Naive thymus-derived CD8-positive, alpha-beta T cell (primary cell): ENCODE data around the gene CDC42BPA. TPM values are rescaled to one million over a fixed set of nuclear protein-coding genes. Genes with fewer than 3 reads are reported as not detected.

Experiments used
- ATAC-seq, 2 donors: fragments of 150-1000 bp; cut with Tn5 transposase in 1 of 2; sonication (Bioruptor Pico), chemical (Tn5 transposase) in 1 of 2; 1 replicate in 1 of 2; 2 replicates in 1 of 2; pipeline ENCODE4 v1.10.0; 2021; ENCODE audit warnings: mild to moderate bottlenecking in 2 of 2, moderate library complexity in 2 of 2
- POLR2A ChIA-PET: fragments of 350-600 bp; sonication (Branson Sonifier 250); formaldehyde crosslinking; loops from one replicate; lab custom pipeline; 2021; ENCODE audit warnings: antibody characterized with exemption; lab: Charles Lee
- DNase-seq, 10 donors: peaks; one replicate each; pipeline versions ENCODE4 v3.0.0 to v3.0.0-alpha.2; 2020 to 2022
- H3K27ac Mint-ChIP-seq, 10 donors: one replicate each; pipeline ENCODE4 v1.8.0; 2020 to 2022; ENCODE audit warnings: mild to moderate bottlenecking in 10 of 10, mixed read lengths in 10 of 10, moderate library complexity in 4 of 10, inconsistent platforms in 1 of 10
- H3K27me3 Mint-ChIP-seq, 5 donors: one replicate each; pipeline ENCODE4 v1.8.0; 2021 to 2022; ENCODE audit warnings: mixed read lengths in 5 of 5
- H3K36me3 Mint-ChIP-seq, 3 donors: one replicate each; pipeline ENCODE4 v1.8.0; 2020 to 2022; ENCODE audit warnings: mixed read lengths in 3 of 3, mild to moderate bottlenecking in 2 of 3, inconsistent platforms in 1 of 3
- H3K4me1 Mint-ChIP-seq, 4 donors: one replicate each; pipeline ENCODE4 v1.8.0; 2021 to 2022; ENCODE audit warnings: mixed read lengths in 4 of 4
- H3K4me3 Mint-ChIP-seq, 10 donors: one replicate each; pipeline ENCODE4 v1.8.0; 2020 to 2022; ENCODE audit warnings: mild to moderate bottlenecking in 10 of 10, mixed read lengths in 10 of 10, moderate library complexity in 6 of 10, inconsistent platforms in 1 of 10
- H3K9me3 Mint-ChIP-seq, 9 donors: one replicate each; pipeline ENCODE4 v1.8.0; 2020 to 2022; ENCODE audit warnings: mixed read lengths in 9 of 9, mild to moderate bottlenecking in 3 of 9, inconsistent platforms in 1 of 9, moderate library complexity in 1 of 9
- polyA plus RNA-seq, 3 donors: library from polyadenylated mRNA; unstranded; fragments of 300-500 nt; fragmentation: Illumina TruSeq; gene quantifications; one replicate each; pipeline ENCODE4 v1.2.3, GENCODE V29; 2021
- total RNA-seq, 8 experiments: library from RNA in 2 of 8; stranded (reverse) in 2 of 8; gene quantifications; one replicate each; pipeline ENCODE4 v1.2.3 and lab custom pipeline; 2021 to 2026

CDC42BPA gene
- total and polyA plus RNA-seq, 5 experiments from 2014 or later, result 0.01 to 1.5 (median 0.18) TPM

GRCh38 chr1:226979517-226980121 is 338.7 kb downstream of the CDC42BPA start:
- DNase-seq (no peak), ATAC-seq (no peak)
- POLR2A ChIA-PET, result no interaction called here
- H3K4me1 Mint-ChIP-seq, result peaks cover 0 to 2% (median 0%) of the 10 kb centered on the region in 4 donors
- peaks cover 0 to 32% (median 2%) of the 10 kb centered on the region in 3 donors for H3K36me3 Mint-ChIP-seq
- H3K9me3 Mint-ChIP-seq, result no peaks in the 10 kb centered on the region
- H3K4me3 Mint-ChIP-seq, result no peak overlapping the region
- peak overlapping the region in 1 of 10 donors; percentile 53 for H3K27ac Mint-ChIP-seq
- no peaks in the 10 kb centered on the region for H3K27me3 Mint-ChIP-seq

DNA sequence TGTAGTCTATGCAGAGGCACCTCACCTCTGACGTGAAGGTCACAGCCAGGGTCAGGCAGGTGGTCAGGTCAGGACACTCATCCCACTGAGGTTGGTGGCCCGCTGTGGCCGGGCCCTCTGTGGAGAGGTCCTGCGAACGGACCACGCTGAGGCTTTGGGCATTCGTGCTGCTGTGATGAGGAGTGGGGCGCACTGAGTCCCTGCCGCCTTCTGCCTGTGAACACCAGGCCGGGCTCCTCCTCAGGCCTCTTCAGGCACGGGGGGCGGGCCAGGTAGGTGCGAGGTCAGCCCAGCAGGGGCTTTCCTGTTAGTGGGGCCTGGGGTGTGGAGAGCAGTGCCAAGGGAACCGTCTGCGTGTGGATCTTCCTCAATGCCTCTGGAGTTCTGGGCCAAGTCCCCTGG is 339.2 kb downstream of the CDC42BPA start:
- DNase-seq, result no peak
- POLR2A ChIA-PET, result no interaction called here

GRCh38 chr1:226978432-226979114 is 339.7 kb downstream of the CDC42BPA start:
- peak overlapping the region in 1 of 10 donors; percentile 37 for H3K27ac Mint-ChIP-seq

More for the DNA sequence above, 339.2 kb downstream of the CDC42BPA start:
- Mint-ChIP-seq H3K9me3 (no peaks in the 10 kb centered on the region), H3K4me3 (no peak overlapping the region), H3K4me1 (peaks cover 0 to 2% (median under 1%) of the 10 kb centered on the region in 4 donors), H3K27me3 (no peaks in the 10 kb centered on the region), H3K27ac (no peak overlapping the region), H3K36me3 (peaks cover 0 to 34% (median 2%) of the 10 kb centered on the region in 3 donors)
- no peak for ATAC-seq

GRCh38 chr1:226977643-226978431 is 340.5 kb downstream of the CDC42BPA start:
- H3K36me3 Mint-ChIP-seq, result peaks cover 0 to 33% (median 0%) of the 10 kb centered on the region in 3 donors
- H3K4me1 Mint-ChIP-seq, result peaks cover 0 to 2% (median under 1%) of the 10 kb centered on the region in 4 donors
- ATAC-seq (no peak), DNase-seq (no peak)
- POLR2A ChIA-PET, result no interaction called here
- H3K4me3 Mint-ChIP-seq, result no peak overlapping the region
- no peaks in the 10 kb centered on the region for H3K9me3 Mint-ChIP-seq
- no peaks in the 10 kb centered on the region for H3K27me3 Mint-ChIP-seq
- H3K27ac Mint-ChIP-seq, result peak overlapping the region in 1 of 10 donors; percentile 37

More at GRCh38 chr1:226978432-226979114, 339.7 kb downstream of the CDC42BPA start:
- ATAC-seq (no peak), DNase-seq (no peak)
- POLR2A ChIA-PET, result no interaction called here
- H3K9me3 Mint-ChIP-seq, result no peaks in the 10 kb centered on the region
- H3K4me1 Mint-ChIP-seq, result peaks cover 0 to 2% (median under 1%) of the 10 kb centered on the region in 4 donors
- no peak overlapping the region for H3K4me3 Mint-ChIP-seq
- peaks cover 0 to 35% (median 2%) of the 10 kb centered on the region in 3 donors for H3K36me3 Mint-ChIP-seq
- no peaks in the 10 kb centered on the region for H3K27me3 Mint-ChIP-seq

DNA sequence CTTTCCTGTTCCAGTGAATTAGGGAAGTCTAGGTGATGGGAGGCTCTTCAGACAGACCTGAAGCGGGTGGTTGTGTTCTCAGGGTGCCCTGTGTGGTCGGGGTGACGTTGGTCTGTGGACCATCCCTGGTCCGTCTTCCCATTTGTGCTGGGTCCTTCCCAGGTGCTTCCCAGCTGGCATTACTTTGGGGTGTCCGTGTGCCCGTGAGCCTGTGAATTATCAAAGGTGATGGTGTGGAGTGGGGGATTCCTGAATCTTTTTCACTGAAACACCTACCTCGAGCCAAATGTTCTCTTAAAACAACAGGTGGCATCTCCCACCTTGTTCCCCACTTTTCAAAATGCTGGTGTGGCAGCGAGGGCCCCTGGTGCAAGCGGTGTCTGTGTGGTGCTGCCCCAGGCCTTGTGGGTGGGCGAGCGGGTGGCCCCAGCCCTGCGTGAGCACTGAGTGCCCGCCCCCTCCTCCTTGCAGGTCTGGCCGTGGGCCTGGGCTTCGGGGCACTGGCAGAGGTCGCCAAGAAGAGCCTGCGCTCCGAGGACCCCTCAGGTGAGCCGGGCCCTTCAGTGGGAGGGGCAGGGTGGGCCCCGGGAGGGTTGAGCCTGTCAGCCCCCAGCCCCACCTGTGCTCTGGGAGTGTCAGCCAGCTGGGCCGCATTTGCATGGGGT is 341.2 kb downstream of the CDC42BPA start:
- Mint-ChIP-seq H3K27me3 (no peaks in the 10 kb centered on the region), H3K4me1 (peaks cover 0 to 3% (median 2%) of the 10 kb centered on the region in 4 donors), H3K36me3 (peaks cover 0 to 29% (median 1%) of the 10 kb centered on the region in 3 donors), H3K4me3 (no peak overlapping the region), H3K27ac (peak overlapping the region in 1 of 10 donors; percentile 37), H3K9me3 (no peaks in the 10 kb centered on the region)
- ATAC-seq (no peak), DNase-seq (no peak)
- POLR2A ChIA-PET, result no interaction called here

- Mint-ChIP-seq H3K4me1 (peaks cover 2 to 9% (median 8%) of the 10 kb centered on the region in 4 donors), H3K36me3 (peaks cover 6 to 32% (median 8%) of the 10 kb centered on the region in 3 donors), H3K27me3 (no peaks in the 10 kb centered on the region), H3K9me3 (peaks cover 0 to 6% (median 4%) of the 10 kb centered on the region in 9 donors), H3K4me3 (no peak overlapping the region), H3K27ac (no peak overlapping the region)
- no peak for DNase-seq
- POLR2A ChIA-PET, result no interaction called here
- no peak for ATAC-seq
These were observed 341.9 kb downstream of the CDC42BPA start for GRCh38 chr1:226976276-226976977.

DNA sequence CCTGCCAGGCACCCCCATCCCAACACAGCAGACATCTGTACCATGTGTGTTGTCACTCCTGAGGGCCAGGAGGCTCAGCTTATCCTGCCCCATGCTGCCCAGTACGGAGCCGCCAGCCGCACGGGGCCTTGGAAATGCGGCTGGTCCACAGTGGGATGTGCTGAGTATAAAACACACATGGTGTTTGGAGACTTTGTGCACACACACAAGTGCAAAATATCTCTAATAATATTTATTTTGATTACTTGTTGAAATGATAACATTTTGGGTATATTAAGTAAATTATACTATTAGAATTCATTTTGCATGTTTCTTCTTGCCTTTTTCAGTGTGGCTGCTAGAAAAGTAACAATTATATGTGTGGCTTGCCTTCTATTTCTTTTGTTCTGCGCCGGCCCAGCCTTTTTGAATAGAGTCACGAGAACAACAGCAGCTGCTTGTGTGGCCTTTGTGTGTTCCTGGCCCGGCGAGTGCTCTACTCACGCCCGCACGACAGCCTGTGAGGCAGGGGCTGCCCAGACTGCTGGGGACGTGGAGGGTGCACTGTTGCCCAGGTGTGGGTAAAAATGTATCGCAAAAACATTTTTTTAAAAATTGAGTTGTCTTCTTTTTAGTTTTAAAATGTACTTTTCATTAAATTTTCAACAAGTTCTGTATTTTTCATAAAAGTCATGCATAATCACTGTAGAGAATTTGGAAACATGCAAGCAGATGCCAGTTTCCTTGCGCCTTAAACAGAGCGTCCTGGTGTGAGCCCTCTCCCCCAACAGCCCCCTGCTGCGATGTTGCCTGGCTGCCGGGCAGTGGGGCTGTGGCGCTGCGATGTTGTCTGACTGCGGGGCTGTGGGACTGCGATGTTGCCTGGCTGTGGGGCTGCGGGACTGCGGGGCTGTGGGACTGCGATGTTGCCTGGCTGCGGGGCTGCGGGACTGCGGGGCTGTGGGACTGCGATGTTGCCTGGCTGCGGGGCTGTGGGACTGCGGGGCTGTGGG is 342.7 kb downstream of the CDC42BPA start:
- Mint-ChIP-seq H3K27me3 (no peaks in the 10 kb centered on the region), H3K4me1 (peaks cover 2 to 9% (median 8%) of the 10 kb centered on the region in 4 donors), H3K27ac (peak overlapping the region in 1 of 10 donors; percentile 64), H3K36me3 (peaks cover 6 to 34% (median 10%) of the 10 kb centered on the region in 3 donors), H3K9me3 (peaks cover 0 to 7% (median 4%) of the 10 kb centered on the region in 9 donors), H3K4me3 (no peak overlapping the region)
- ATAC-seq, result no peak
- no peak for DNase-seq
- POLR2A ChIA-PET, result no interaction called here

DNA sequence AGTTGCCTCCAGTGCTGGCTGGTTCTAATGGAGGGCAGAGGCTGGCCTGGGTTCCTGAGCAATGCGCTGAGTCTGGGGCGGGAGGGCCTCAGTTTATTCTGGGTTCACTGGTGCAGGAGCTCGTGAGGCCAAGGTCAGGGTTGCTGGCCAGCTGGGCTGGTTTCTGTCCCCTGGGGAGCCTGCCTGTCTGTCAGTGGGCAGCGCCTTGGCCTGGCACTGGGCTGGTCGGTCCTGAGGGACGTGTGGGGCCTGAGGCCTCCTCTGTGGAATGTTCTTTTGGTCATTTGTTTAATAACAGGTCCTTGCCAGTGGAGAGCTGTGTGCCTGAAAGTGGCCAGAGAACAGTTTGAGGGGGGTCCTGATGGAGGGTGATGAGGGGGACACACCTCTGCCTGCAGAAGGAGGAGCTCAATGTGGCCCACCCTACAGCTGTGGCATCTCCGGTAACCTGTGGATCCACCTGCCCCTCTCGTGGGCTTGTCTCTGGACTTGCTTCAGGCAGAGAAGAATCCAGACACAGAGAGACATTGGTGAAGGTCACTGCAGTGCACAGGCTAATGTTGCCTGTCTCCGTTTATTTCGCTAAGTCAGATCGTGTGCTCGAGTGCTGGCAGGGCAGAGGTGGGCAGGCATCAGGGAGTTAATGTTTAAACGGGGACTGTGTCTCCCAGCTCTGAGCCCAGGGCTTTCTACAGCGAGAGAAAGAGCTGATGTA is 343.6 kb downstream of the CDC42BPA start:
- ATAC-seq, result no peak
- Mint-ChIP-seq H3K36me3 (peaks cover 6 to 43% (median 15%) of the 10 kb centered on the region in 3 donors), H3K9me3 (peaks cover 0 to 7% (median 4%) of the 10 kb centered on the region in 9 donors), H3K27me3 (no peaks in the 10 kb centered on the region), H3K4me3 (no peak overlapping the region), H3K27ac (peak overlapping the region in 2 of 10 donors; percentile 64 to 74), H3K4me1 (peaks cover 2 to 9% (median 8%) of the 10 kb centered on the region in 4 donors)
- POLR2A ChIA-PET, result no interaction called here
- no peak for DNase-seq

DNA sequence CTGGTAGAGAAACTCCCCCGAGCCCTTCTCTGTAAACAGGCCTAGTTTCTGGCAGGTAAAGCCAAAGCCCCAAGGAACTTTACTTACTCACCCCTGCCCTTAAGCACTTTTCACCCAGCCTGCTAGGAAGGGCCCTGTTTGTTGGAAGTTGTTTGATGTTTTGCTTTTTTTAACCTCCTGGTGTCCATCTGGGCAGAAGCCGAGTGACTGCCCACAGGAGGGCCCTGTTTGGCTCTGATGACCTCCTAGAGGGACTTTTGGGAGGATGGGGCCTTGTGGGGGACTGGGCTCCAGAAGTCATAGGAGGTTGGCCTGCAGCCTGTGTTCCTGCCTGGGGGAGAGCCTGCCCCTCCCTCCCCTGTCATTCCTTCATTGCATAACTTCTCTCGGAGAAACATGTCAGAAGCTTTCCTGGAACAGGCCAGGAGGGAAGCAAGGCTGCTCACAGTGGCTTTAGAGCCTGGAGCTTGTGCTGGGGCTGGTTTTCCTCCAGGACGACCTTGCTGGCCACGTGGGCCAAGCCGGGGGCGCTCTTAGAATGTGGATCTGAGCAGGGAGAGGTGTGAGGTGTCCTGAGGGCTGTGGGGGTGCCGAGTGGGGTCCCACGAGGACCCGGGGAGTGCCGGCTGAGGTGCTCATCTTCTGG is 344.3 kb downstream of the CDC42BPA start:
- ATAC-seq (no peak), DNase-seq (no peak)
- Mint-ChIP-seq H3K36me3 (peaks cover 11 to 50% (median 22%) of the 10 kb centered on the region in 3 donors), H3K9me3 (peaks cover 0 to 12% (median 5%) of the 10 kb centered on the region in 9 donors), H3K4me3 (no peak overlapping the region), H3K27ac (peak overlapping the region in 4 of 10 donors; percentile 14 to 74 (median 67)), H3K27me3 (no peaks in the 10 kb centered on the region), H3K4me1 (peaks cover 2 to 11% (median 9%) of the 10 kb centered on the region in 4 donors)
- POLR2A ChIA-PET, result no interaction called here

- ATAC-seq (no peak), DNase-seq (no peak)
- peak overlapping the region in 5 of 10 donors; percentile 9 to 80 (median 64) for H3K27ac Mint-ChIP-seq
- H3K9me3 Mint-ChIP-seq, result peaks cover 0 to 13% (median 5%) of the 10 kb centered on the region in 9 donors
- H3K4me3 Mint-ChIP-seq, result no peak overlapping the region
- peaks cover 17 to 54% (median 28%) of the 10 kb centered on the region in 3 donors for H3K36me3 Mint-ChIP-seq
- peaks cover 2 to 13% (median 10%) of the 10 kb centered on the region in 4 donors for H3K4me1 Mint-ChIP-seq
- POLR2A ChIA-PET, result no interaction called here
- no peaks in the 10 kb centered on the region for H3K27me3 Mint-ChIP-seq
These were observed 344.9 kb downstream of the CDC42BPA start for GRCh38 chr1:226973371-226973897.
